Measurements from ENCODE around the gene PARP15. TPM values are rescaled to one million over a fixed set of nuclear protein-coding genes. Genes with fewer than 3 reads are reported as not detected.

Gene PARP15
- total RNA-seq, 1 experiment from 2014 or later: 0.15 TPM

- no peak for TF ChIP-seq ZNF512 (CRISPR knock-in tag; IDR thresholded peaks at IDR 0.05; ENCODE audit: borderline replicate concordance)
These were observed 102.5 kb downstream of the PARP15 start (continued) for GRCh38 chr3:122679882-122680474.

- Mint-ChIP-seq H3K4me1 (peaks cover 28% of the 10 kb centered on the region), H3K36me3 (peaks cover 2% of the 10 kb centered on the region), H3K27ac (peak within 1 kb of the TSS; percentile 64), H3K27me3 (ENCODE audit: low read depth) (peaks cover 19% of the 10 kb centered on the region), H3K4me3 (peak within 1 kb of the TSS; percentile 83), H3K9me3 (peaks cover 3% of the 10 kb centered on the region)
- ATAC-seq (peak; percentile 69), DNase-seq (ENCODE audit: low spot score) (peak; percentile 66)
- TF ChIP-seq TEAD4 (CRISPR knock-in tag; IDR thresholded peaks at IDR 0.05) (0 out of 2 replicates have a peak, but pooled peaks have one; percentile 30), FOXJ3 (CRISPR knock-in tag; IDR thresholded peaks at IDR 0.05; ENCODE audit: borderline replicate concordance) (no peak), PRDM15 (CRISPR knock-in tag; IDR thresholded peaks at IDR 0.05) (peak; percentile 53; the same call in 1 of the 2 replicates), JAZF1 (CRISPR knock-in tag; IDR thresholded peaks at IDR 0.05) (no peak), E2F5 (CRISPR knock-in tag; IDR thresholded peaks at IDR 0.05) (0 out of 2 replicates have a peak, but pooled peaks have one; percentile 20)
- ChIA-PET POLR2A (interaction anchor here (1.5 kb wide), 1 partner anchor 296 kb away, joined by 6 read pairs; the partner anchor contains the start of gene FAM162A), CTCF (interaction anchor here (1.0 to 3.6 kb wide), 9 partner anchors 12 to 296 kb away, joined by 4 to 35 read pairs (median 8); partner anchors contain the start of genes DTX3L, FAM162A, PARP9 and WDR5B)
These were observed 103.2 kb downstream of the PARP15 start, which contains the start of gene PARP14 for GRCh38 chr3:122680475-122681283. Gene PARP14 (plus strand): TSS chr3:122680839. CDS start chr3:122680884, 45 bp downstream.

GRCh38 chr3:122681284-122681973 is 104.0 kb downstream of the PARP15 start:
- H3K27me3 Mint-ChIP-seq (ENCODE audit: low read depth): peaks cover 19% of the 10 kb centered on the region
- no peak for ATAC-seq
- H3K9me3 Mint-ChIP-seq: peaks cover 3% of the 10 kb centered on the region; the same call in 1 of the 2 replicates
- H3K27ac Mint-ChIP-seq: peak overlapping the region; percentile 44; the same call in 1 of the 2 replicates
- ChIA-PET CTCF (interaction anchor here (0.6 to 3.6 kb wide), 6 partner anchors 122 to 511 kb away, joined by 3 to 35 read pairs (median 11); partner anchors contain the start of genes FAM162A and WDR5B), POLR2A (interaction anchor here (1.5 kb wide), 1 partner anchor 297 kb away, joined by 6 read pairs; the partner anchor contains the start of gene FAM162A)
- H3K4me3 Mint-ChIP-seq: peak overlapping the region; percentile 83
- peaks cover 2% of the 10 kb centered on the region for H3K36me3 Mint-ChIP-seq
- H3K4me1 Mint-ChIP-seq: peaks cover 28% of the 10 kb centered on the region
- peak; percentile 24 for DNase-seq (ENCODE audit: low spot score)
- no peak for TF ChIP-seq ZNF281 (CRISPR knock-in tag; IDR thresholded peaks at IDR 0.05)
- TF ChIP-seq FOXP1 (CRISPR knock-in tag; IDR thresholded peaks at IDR 0.05; ENCODE audit: borderline replicate concordance): no peak
- TF ChIP-seq ATF6 (CRISPR knock-in tag; IDR thresholded peaks at IDR 0.05): no peak
- no peak for TF ChIP-seq FOXJ3 (CRISPR knock-in tag; IDR thresholded peaks at IDR 0.05; ENCODE audit: borderline replicate concordance)
- no peak for TF ChIP-seq JUN (CRISPR knock-in tag; IDR thresholded peaks at IDR 0.05)
- TF ChIP-seq HMGA2 (CRISPR knock-in tag; IDR thresholded peaks at IDR 0.05): no peak
- TF ChIP-seq MLX (CRISPR knock-in tag; IDR thresholded peaks at IDR 0.05): no peak
- no peak for TF ChIP-seq TP53 (CRISPR knock-in tag; IDR thresholded peaks at IDR 0.05)

All from WTC11 (cell line).